Tibial nerve (tissue), 3 donors: ENCODE results near the gene SLC2A9.

ENCODE experiments used
- POLR2A ChIP-seq, 2 donors: fragments of 450-650 bp; IDR thresholded peaks; one replicate each; pipeline ENCODE4 v1.6.1; 2017; ENCODE audit warnings: antibody characterized with exemption in 2 of 2, mild to moderate bottlenecking in 2 of 2, moderate library complexity in 2 of 2
- TF ChIP-seq, protein P1 (sequence below), 5 experiments: fragments of 200-600 bp in 3 of 5; fragments of 450-650 bp in 2 of 5; sonication (generic) in 3 of 5; IDR thresholded peaks; one replicate each; pipeline ENCODE4 v1.5.1; 2016 to 2019; ENCODE audit warnings: antibody characterized with exemption in 5 of 5, mild to moderate bottlenecking in 3 of 5, moderate library complexity in 2 of 5

DNA sequence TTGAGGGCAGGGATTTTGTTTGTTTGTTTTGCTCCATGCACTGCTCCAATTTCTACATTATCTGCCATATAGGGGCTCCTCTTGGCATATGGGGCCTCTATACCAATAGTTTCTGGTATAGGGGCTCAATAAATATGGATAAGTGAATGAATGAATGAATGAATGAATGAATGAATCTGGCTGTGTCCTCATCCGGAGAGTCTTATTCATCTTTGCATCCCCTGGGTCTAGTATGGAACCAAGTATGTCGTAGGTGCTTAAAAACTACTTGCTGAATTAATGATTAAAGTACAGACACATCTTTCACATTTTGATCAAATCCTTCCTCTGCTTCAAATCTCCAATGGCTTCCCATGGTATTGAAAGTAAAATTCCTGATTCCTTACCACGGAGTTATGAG lies 159.7 kb downstream of the SLC2A9 start:
- TF ChIP-seq, protein P1, sequence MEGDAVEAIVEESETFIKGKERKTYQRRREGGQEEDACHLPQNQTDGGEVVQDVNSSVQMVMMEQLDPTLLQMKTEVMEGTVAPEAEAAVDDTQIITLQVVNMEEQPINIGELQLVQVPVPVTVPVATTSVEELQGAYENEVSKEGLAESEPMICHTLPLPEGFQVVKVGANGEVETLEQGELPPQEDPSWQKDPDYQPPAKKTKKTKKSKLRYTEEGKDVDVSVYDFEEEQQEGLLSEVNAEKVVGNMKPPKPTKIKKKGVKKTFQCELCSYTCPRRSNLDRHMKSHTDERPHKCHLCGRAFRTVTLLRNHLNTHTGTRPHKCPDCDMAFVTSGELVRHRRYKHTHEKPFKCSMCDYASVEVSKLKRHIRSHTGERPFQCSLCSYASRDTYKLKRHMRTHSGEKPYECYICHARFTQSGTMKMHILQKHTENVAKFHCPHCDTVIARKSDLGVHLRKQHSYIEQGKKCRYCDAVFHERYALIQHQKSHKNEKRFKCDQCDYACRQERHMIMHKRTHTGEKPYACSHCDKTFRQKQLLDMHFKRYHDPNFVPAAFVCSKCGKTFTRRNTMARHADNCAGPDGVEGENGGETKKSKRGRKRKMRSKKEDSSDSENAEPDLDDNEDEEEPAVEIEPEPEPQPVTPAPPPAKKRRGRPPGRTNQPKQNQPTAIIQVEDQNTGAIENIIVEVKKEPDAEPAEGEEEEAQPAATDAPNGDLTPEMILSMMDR (IDR thresholded peaks at IDR 0.05): no peak
- no peak for TF ChIP-seq POLR2A (IDR thresholded peaks at IDR 0.05)
